Measurements from ENCODE around the gene LCA5.
"Not testable (repeated sequence)": the region's sequence is repeated elsewhere in the genome, so short reads cannot be mapped to it uniquely, and the experiment has no call there.

Gene LCA5

DNA sequence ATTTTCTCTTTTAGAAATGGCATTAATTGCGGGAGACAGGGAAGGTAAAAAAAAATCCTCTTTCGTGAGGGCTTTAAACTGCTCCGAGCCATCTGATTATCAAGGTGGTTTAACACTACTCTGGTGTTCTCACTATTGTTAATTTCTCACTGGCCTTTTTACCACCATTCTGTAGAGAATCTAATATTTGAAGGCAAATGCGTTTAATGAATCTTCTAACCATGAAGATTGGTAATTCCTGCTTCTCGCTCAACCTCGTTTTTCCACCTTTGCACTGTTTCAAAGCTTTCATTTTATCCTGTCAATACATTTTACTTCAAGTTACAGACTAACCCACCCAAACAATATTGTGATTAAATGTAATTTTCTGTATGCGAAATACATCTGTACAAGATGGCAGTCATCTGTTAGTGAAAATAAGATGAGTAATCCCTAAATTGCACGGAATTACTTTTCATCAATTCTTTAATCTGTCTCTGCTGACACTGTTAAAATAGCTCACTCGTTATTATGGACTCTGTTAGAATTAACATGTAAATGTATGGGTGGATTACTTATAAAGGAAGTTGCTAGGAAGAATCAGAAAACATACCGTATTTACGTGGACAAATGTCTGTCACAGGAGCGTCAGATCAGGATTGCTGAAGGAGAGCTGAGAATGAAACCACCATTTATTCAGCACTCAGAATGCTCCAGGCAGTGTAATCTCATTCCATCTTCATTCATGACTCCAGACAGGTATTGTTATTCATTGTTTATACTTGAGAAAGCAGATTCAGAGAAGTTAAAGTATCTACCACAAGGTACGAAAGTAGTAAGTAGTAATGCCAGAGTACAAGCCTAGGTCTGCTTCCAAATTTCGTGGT, 1.1 kb upstream of the LCA5 start:
- in situ Hi-C loops (cut with MboI; ENCODE audit: low sequenced_read_pairs): no loop called here

DNA sequence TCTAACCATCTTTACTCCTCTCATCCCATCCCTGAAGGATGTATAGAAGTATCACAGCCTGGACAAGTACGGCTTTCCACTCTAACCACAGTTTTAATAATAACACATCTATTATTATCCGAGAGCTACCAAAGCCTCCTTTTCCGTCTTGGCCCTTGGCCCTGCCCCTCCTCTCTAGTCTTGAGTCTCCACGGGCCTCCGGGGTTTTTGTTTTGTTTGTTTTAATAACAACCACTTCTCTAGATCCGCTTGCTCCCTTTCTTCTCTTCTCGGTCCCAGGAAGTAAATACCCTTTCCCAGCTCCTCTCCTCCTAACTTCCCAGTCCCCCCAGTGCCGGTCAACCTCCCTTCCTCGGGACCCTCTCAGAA, 661 bp downstream of the LCA5 start:
- in situ Hi-C loops (cut with MboI; ENCODE audit: low sequenced_read_pairs): no loop called here

DNA sequence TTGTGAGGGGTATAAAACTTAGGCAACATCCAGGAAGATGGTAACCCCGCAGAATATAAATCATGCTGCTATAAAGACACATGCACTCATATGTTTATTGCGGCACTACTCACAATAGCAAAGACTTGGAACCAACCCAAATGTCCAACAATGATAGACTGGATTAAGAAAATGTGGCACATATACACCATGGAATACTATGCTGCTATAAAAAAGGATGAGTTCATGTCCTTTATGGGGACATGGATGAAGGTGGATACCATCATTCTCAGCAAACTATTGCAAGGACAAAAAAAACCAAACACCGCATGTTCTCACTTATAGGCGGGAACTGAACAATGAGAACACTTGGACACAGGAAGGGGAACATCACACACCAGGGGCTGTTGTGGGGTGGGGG, 7.7 kb downstream of the LCA5 start:
- in situ Hi-C loops (cut with MboI; ENCODE audit: low sequenced_read_pairs): not testable (repeated sequence)

DNA sequence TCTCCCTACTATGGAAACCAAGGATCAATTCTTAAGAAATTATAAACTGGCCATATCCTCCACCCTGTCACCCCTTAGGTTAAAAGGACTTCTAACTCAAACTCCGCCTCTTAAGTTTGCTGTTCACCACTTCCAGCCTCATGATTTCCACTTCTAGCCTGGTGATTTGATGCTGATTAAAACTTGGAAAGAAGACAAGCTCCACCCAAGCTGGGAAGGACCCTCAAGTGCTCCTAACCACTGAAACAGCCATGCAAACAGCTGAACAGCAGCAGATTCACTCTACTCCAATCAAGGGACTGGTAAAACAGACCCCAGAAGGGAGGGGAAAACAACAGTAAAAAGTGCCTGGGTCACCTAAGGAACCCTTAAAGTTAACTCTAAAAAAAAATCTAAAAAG, 10.3 kb downstream of the LCA5 start:
- in situ Hi-C loops (cut with MboI; ENCODE audit: low sequenced_read_pairs): no loop called here

DNA sequence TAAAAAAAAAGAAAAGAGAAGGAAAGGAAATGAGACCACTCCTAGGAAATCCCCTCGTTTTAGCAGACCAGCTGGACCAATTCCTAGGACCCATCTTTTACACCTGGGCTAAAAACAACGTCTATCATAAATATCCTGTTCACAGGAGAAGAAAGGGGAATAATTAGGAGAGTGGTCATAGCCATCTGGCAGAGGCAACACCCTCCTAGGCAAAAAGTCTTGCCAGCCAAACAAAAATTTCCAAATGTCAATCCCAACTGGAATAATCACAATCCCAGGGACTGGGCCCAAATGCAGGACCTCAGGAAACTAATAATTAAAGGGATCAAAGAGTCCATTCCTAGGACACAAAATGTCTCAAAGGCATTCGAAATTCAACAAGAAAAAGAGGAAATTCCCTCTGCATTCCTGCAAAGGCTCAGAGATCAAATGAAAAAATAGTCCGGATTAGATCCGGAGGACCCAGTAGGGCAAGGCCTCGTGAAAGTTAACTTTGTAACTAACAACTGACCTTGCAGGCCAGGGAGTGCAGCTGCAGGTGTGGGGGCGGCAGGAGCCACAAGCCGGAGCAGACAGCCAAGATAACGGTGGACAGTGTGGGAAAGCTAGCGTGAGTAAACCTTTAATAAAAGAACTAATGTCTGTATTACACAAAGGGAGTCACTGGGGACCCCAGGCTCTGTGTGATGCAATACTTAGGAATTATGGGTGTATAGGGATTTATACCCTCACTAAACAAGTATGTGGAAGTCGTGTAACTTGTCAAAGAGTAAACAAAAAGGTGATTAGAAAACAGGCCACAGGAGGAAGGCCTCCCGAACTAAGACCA, 11.7 kb downstream of the LCA5 start:
- in situ Hi-C loops (cut with MboI; ENCODE audit: low sequenced_read_pairs): no loop called here

DNA sequence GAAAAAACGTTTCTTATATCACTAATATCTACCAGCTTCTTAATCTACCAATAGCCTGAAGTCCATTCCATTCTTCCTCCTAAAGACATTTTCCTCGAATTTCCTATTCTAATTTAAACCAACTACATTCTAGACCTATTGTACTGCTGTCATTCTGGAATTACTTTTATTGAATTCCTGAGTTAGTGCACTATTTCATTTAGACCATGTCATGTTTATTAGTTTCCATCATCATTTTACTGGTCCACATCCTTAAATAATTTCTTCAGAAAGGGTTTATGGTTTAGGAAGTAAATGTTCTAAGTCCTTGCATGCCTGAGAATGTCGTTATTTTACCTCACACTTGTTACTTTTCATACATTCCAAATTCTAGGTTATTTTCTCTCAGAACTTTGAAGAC, 13.2 kb downstream of the LCA5 start:
- in situ Hi-C loops (cut with MboI; ENCODE audit: low sequenced_read_pairs): no loop called here

DNA sequence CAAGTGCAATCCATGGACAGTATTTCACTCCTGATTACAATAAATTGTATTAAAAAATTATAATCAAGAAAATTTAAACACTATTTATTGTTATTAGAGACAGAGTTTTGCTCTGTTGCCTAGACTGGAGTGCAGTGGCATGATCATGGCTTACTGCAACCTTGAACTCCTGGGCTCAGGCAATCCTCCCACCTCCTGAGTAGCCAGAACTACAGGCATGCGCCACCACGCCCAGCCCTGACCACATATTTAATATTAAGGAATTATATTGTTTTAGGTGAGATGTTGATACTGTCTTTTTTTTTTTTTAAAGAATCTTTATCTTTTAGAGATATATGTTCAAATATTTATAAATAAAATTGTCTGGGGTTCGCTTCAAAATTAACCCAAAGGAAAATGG, 14.6 kb downstream of the LCA5 start:
- in situ Hi-C loops (cut with MboI; ENCODE audit: low sequenced_read_pairs): no loop called here

DNA sequence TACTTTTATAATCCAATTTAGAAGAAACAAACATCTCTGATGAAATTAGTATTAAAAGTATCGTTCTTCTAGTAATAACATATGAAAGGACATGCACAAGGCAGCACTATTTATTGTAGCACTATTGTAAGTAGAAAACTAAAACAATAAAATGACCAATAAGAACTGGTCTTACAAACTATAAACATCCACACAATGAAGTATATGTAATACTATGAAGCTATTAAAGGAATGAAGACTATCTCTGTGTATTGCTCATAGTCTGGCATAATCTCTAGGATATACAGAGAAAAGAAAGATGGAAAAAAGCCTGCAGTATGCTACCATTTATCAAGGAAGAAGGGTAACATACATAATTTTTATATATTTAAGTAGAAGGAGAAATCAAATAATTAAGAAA, 16.7 kb downstream of the LCA5 start:
- in situ Hi-C loops (cut with MboI; ENCODE audit: low sequenced_read_pairs): no loop called here

DNA sequence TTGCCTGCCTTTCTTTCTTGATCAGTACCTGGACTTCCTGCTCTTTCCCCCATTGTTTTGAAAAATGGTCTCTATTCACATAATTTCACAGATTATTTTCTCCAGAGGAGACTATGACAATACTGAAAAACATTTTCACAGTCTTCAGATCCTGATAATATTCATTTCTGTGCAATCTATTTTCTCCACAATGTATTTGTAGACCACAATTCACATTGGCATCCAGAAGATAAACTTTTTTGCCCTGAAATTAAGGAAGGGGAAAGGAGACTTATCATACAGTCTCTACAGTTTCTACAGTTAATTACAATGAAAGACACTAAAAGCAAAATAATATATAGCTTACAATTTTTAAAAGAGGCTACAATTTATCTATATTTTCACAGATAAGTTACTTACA, 18.4 kb downstream of the LCA5 start:
- in situ Hi-C loops (cut with MboI; ENCODE audit: low sequenced_read_pairs): no loop called here

DNA sequence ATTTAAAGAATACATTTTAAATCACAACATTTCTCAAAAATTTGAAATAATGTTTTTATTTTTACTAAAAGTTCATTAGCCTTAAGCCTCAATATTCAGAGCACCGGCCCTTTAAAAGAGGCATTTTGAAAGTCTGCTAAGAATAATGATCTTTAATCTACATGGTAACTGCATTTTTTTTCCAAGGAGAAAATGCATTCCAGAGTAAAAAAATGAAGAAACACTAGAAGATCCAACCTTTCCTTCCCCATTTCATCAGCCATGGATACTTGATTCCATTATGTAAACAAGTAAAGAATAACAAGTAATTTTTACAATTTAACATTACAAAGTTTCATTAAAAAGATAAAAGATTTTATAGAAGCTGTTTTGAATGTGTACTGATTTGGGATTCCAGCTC, 21.8 kb downstream of the LCA5 start:
- in situ Hi-C loops (cut with MboI; ENCODE audit: low sequenced_read_pairs): no loop called here

DNA sequence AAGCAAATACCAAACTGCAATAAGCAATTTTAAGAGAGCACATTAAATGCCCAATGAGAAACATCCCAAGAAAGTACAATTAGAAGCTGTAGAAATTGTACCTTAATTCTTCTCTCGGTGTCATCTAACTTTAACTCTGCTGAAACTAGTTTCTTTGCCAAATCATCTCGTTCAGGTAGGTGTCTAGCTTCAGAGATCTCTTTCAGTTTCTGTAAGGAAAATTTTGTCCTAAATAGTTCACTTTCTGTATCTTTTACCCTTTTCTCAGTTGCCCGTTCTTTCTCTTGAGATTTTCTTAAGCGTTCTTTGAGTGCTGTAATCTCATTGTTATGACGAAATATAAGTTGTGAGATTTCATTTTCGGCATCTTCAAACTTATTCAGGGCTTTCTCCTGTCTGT, 24.1 kb downstream of the LCA5 start:
- in situ Hi-C loops (cut with MboI; ENCODE audit: low sequenced_read_pairs): no loop called here

DNA sequence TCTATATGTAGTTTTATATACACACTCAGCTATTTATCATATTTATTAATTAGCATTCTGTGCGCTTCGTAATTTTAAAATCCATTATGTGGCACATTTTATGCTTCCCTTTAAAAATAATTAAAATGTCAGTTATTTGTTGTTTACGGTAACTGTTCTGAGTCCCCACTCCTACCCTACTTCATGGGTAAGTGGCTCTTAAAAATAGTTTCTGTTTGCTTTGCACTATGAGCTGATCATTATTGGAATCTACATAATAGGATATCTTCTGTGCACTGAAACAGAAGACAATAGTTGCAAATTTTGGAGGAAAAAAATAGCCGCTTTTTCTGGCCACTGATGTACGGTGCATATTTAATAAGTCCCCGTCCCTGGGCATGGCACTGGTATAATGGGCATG, 25.2 kb downstream of the LCA5 start:
- in situ Hi-C loops (cut with MboI; ENCODE audit: low sequenced_read_pairs): no loop called here

DNA sequence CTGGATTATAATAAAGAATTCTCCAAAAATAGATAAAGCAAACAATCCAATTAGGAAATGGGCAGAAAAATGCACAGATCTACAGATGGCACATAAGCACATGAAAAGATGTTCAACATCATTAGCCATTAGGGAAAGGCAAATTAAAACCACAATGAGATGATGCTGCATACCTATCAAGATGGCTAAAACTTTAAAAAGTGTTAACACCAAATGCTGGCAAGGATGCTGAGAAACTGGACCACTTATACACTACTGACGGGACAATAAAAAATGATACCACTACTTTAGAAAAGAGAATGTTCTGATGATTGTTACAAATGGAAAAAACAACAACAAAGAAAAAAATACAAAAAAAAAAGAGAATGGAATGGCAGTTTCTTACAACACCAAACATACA, 26.5 kb downstream of the LCA5 start:
- in situ Hi-C loops (cut with MboI; ENCODE audit: low sequenced_read_pairs): no loop called here

DNA sequence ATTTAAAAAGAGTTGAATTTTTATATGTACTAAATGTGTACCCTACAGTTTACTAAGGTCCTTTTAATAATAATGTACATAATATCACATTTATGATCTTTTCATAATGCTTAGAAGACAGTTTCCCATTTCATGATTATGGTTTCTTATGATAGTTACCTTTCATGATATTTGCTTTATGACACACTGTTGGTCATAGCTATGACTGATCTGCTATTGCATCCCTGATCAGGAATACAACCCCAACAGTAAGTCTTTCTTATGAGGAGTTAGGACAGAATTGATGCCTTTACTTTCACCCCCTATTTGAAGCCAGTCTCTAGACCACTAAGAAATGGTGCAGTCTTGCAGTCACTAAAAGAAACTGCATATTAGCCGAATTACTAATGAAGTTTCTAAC, 31.0 kb downstream of the LCA5 start:
- in situ Hi-C loops (cut with MboI; ENCODE audit: low sequenced_read_pairs): no loop called here

DNA sequence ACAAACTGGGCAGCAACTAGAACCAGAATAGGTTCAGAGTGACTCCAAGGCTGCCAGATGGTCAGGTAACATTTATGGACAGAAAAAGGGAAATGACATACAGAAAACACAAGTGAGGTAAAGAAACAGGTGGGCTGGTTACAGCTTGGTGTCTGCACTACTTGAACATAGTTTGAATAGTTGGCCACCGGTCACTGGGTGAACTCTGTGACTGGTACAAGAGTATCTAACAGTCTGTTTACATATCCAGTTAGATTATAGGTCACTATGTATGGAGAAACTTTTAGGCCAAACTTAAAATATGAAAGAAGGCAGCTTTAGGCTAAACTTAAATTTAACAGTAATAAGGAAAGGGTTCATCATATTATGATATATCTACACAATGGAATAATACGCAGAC, 32.9 kb downstream of the LCA5 start:
- in situ Hi-C loops (cut with MboI; ENCODE audit: low sequenced_read_pairs): no loop called here

DNA sequence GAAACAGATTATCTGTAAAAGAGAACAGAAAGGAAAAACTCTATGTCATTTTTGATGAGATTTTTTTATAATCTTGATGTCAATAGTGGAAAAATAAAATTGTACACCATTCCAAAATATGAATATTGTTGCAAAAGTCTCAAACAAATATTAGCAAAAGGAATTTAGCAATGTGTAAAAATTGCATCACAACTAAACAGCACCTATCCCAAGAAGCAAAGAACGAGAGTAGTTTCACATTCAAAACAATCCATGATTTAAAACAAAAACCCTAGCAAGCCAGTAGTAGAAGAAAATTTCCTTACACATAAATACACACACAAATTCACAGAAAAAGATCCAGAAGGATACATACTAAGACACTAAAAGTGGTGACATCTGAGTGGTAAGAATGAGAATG, 38.4 kb downstream of the LCA5 start:
- in situ Hi-C loops (cut with MboI; ENCODE audit: low sequenced_read_pairs): no loop called here

DNA sequence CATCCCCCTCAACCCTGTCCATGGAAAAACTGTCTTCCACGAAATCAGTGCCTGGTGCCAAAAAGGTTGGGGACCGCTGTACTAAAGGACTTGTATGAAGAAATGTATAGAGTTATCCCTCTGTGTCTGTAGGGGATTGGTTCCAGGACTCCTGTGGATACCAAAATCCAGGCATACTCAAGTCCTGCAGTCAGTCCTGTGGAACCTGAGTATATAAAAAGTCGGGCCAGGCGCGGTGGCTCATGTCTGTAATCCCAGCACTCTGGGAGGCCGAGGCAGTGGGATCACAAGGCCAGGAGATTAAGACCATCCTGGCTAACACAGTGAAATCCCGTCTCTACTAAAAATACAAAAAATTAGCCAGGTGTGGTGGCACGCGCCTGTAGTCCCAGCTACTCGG, 42.0 kb downstream of the LCA5 start:
- in situ Hi-C loops (cut with MboI; ENCODE audit: low sequenced_read_pairs): no loop called here

DNA sequence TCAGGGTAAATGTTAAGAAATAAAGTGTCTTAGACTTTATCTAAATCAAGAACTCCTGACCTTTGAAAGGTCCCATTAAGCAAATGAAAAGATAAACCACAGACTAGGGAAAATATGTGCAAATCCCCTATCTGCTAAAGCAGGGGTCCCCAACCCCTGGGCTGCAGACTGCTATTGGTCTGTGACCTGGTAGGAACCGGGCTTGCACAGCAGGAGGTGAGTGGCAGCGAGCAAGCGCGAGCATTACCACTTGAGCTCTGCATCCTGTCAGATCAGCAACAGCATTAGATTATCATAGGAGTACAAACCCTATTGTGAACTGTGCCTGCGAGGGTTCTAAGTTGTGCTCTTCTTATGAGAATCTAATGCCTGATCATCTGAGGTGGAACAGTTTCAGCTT, 42.4 kb downstream of the LCA5 start:
- in situ Hi-C loops (cut with MboI; ENCODE audit: low sequenced_read_pairs): no loop called here

DNA sequence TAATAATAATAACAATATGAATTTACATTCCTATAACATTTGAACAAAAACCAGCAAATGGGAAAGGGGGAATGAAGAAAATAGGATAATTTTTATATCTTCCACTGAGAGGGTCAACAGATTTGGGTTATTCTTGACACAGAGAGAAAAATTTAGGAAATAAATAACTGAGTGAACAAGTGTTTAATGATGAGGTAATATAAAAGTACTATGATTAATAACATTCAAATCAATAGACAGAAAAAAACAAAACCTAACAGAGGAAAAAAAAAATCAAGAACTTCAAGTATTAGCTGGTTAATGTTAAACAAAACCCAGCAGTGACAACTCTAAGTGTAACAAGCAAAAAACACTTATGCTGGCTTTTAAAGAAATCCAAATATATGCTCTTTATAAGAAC, 66.5 kb downstream of the LCA5 start:
- in situ Hi-C loops (cut with MboI; ENCODE audit: low sequenced_read_pairs): no loop called here

DNA sequence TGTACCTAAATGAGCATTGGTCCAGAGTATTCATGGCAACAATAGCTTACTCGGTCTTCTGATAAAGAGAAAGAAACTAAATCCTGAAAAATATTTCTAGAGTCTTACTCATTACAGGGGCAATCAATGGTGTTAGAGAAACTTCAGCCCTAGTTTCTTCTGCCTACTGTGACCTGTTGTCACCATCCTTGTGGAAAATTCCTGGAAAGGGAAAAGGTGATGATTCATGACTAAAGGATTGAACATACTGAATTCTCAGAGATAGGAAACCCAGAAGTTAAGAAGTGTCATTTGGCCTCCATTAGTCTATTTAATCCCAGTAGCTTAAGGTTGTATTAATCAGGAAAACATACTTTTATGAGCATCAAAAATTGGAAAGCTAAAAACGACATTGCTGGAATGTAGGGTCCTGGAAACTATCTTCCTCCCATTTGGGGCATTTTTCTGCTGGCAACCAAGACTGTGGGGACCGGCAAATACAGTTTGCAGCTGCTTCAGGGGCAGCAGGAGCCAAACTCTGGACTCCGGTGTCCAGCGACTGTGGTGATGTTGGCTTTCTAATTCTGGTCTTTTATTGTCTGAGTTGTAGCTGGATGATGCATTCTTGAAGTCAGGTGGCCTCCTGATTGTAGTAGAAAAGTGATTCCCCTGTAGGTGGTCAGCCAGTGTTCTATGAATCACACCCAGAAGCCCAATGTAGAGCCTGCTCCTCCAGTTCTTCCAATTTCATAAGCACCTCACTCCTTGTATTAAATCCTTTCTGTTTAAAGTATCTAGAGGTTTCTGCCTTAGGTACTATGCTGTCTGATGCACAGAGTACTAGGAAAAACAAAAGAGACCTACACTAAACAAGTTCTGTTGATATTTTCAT, 67.6 kb downstream of the LCA5 start:
- in situ Hi-C loops (cut with MboI; ENCODE audit: low sequenced_read_pairs): no loop called here

DNA sequence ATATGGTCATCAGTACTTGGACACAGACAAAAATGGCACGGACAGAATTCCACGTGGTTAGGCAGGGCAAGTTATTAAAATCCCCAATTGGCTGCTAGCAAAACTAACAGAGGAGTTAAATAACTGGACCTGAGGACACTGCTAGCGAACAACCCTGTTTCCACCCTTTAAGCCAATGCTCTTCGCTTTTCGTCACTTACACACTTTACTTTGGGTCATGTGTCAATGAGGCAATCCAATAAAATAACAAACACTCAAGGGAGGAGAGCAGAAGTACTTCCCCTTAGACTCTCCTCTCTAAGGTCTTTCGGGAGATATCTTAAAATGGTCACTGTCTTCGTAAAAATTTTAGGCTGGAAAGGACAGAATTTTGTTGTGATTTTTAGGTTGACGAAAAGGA, 68.6 kb downstream of the LCA5 start:
- in situ Hi-C loops (cut with MboI; ENCODE audit: low sequenced_read_pairs): no loop called here
